Activated gamma-delta T cell treated with Interleukin-2 at 50 U/mL for 16 hours (primary cell): Measurements from ENCODE around the gene ASCC2.
A peak's percentile ranks its signal among the peaks of the same experiment; 100 is the strongest.
"Not testable (repeated sequence)": the region's sequence is repeated elsewhere in the genome, so short reads cannot be mapped to it uniquely, and the experiment has no call there.

Experiments
- DNase-seq: peaks from one replicate; pipeline ENCODE4 v3.0.0-alpha.2; 2020

The ASCC2 gene

GRCh38 chr22:29837741-29838598 lies at the start of gene ASCC2:
TSS of gene ASCC2 (minus strand) at chr22:29838274. CDS start at chr22:29832325, 5,949 bp downstream.
- DNase-seq: peak; percentile 99

DNA sequence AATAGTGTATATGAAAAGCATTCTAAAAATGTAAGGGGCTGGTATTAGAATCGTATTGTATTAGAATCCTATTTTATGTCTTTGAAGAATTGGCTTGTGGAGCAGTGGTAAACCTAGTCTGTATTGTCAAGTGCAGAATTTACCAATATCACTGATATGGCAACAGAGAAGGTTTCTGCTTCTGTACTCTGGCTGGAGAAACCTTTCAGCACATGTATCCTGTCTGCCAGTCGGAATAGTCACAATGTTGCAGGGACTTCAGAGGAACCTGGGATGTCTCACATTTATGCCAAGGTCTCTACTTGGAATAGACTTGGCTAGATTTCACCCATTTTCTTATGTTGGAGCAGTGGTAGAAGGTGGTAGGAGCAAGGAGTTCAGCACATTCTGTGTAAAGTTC lies 49.3 kb upstream of the ASCC2 start:
- no peak for DNase-seq

GRCh38 chr22:29886596-29886995 lies 48.5 kb upstream of the ASCC2 start:
- DNase-seq: no peak

DNA sequence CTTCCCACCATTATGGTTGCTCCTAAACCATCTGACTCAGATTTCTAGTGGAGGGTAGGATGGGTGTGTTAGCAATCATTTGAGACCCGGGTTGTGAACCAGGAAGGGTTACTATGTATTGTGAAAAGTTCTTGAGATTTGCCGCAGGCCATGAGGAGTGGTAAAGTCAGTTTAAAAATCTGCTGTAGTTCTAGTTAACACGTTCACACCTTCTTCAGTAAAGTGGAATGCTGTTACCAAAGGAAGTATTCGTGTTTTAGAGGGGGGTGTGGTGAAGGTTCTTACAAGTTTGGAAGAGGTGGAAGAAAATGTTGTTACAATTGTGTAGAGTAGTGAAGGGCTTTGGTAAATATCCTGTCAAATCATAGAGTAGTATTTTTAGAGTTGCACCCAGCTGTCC lies 47.5 kb upstream of the ASCC2 start:
- DNase-seq: no peak

DNA sequence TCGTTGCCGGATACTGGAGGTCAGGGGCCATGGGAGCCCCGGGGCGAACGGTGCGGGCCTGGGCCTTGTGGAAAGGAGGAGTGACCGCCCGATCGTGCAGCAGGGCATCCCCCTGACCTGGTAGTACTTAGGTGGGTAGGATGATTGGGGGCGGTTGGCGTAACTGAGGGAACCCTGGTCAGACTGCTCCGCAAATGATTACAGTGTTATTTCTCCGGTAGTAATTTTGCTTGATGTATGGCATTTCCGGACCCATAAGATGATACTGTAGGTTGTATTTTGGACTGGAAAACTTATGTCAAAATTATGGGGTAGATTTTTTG lies 45.7 kb upstream of the ASCC2 start:
- no peak for DNase-seq

DNA sequence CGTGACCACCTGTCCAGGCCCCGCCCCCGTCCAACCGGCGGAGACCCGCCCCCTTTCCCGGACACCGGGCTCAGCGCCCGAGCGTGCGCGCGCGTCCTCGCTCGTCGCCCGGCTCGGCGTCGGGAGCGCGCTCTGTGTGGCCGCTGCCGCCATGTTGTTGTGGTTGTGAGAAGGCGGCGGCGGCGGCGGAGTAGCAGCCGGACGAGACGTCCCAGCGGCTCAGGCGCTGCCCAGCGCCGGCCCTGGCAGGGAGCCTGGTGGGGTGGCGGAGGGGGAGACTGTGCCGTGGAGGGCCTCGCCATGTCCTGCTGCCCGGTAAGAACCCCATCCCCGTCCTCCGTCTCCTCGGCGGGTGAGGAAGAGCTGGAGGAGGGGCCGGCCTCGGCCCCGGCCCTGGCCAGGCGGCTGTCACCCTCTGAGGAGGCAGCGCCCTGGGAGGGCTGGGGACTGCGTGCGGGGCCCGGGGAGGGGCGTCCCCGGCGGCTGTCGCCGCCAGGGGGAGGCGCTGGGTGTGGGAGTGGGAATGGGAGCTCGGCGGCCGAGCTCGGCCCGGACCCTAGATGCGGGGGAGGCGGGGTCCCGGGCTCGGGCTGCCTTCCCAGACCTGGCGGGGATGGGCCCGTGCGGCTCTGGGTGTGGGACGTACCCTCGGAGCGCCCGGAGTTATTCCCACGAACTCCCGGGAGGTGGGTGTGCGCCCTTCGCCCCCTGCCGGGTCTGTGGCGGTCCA lies 45.1 kb upstream of the ASCC2 start, which contains the start of gene MTMR3:
Gene MTMR3 (plus strand): TSS at position 130 of the 730 bp plus-strand sequence. CDS start 87,886 bp downstream, outside the sequence.
- peak; percentile 88 for DNase-seq

DNA sequence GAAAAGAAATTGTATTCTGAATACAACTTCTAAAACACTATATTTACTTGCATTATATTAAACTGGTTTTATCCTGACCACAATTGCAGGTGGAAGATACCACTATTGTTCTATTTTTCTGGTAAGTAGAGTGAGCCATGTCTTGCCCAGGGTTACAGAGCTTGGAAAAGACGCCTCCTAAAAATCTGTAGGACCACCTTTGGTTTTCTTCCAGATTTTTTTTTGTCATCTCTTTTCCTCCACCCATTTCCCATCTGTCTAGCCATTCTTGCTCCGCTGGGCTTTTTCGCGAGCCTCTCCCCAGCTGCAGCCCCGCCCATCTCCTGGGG lies 44.6 kb upstream of the ASCC2 start:
- DNase-seq: no peak

DNA sequence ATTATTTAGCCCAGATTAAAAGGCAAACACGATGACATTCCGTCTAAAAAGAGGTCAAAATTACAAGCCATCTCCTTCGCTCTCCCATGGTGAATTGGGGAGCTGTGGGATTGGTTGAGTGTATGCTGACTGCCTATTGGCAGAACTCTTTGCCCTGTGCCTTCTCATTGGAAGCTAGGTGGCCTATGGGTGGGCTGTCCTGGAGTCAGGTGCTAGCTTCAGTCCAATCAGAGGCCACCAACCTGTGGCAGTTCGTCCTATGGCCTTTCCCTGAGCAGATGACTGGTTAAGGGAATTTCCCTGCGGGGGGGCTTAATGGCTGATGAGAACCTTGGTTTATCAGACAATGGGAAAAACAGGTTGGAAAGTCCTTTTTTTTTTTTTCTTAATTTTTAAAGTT lies 41.7 kb upstream of the ASCC2 start:
- DNase-seq: no peak

GRCh38 chr22:29877620-29878019 lies 39.5 kb upstream of the ASCC2 start:
- no peak for DNase-seq

DNA sequence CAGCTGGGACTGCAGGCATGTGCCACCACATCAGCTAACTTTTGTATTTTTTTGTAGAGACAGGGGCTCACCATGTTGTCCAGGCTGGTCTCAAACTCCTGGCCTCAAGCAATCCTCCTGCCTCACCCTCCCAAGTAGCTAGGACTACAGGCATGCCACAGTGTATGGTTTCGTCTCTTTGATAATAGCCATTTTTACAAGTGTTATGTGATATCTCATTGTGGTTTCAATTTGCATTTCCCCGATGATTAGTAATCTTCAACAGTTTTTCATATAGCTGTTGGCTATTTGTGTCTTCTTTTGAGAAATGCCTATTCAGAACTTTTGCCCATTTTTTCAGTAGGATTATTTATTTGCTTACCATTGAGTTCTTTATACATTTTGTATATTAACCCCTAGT lies 35.9 kb upstream of the ASCC2 start:
- no peak for DNase-seq

DNA sequence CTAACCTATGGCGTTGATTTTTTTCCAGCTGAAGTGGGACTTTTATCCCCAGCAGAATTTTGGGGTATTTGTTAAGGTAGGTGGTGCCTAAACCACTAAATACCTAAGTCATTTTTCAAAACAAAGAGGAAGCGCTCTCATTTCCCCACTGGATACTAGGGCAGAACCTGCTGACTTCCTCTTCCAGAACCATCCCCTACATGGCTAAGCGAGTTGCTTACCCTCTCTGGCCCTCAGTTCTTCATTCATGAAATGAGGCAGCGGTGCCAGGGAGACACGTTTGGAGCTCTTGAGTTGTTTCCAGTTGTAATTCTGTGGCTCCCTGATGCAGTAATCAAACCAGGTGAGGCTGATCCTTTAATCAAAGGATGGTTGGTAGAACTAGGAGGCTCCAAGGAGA lies 34.9 kb upstream of the ASCC2 start:
- DNase-seq: no peak

DNA sequence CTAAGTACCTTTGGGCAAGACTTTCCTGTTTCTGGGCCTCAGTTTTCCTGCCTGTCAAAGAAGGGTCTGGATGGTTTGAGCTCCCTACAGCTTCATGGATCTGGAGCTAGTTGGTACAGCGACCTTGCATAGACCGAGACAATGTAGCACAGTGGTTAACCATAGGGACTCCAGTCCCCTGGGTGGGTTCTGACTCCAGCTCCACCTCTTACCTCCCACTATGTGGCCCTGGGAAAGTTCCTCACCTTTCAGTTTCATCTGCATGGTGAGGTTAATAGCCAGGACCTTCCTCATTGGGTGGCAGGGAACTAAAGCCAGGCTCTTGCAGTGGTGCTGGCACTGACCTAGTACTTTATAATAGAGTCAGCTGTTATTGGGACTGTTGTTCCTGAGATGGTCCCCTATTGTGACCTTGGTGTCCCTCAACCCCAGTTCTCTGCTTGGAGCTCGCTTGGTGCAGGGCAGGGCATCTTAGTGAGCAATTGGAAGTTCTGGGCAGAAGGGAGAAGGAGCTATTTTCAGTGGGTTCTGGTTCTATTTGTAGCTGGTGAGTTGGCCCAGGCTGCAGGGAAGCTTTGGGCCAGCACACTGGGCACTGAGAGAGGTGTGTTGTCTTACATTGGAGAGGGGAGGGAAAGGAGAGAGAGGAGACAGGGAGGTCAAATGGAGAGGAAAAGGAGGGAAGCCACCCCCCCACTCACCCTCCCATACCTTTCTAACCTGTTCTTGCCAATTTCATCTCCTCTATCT lies 34.2 kb upstream of the ASCC2 start:
- DNase-seq: no peak

DNA sequence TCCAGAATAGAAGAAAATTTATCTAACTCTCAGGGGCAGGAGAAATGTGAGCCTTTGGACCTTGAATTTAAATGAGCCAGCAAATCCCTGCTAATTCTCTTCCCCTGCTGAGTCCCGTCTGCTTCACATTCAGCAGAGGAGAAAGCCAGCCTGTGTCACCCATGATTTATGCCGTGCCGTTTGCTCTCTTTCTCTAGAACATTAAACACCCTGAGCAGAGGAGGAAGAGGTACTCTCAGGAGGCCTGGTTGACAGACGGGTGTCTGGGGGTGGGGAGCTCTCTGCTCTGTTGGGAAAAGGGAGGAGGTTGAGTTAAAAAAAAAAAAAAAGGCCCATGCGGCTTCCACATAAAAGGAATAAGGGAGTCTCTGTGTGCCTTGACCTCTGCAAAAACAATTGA lies 33.6 kb upstream of the ASCC2 start:
- DNase-seq: no peak

DNA sequence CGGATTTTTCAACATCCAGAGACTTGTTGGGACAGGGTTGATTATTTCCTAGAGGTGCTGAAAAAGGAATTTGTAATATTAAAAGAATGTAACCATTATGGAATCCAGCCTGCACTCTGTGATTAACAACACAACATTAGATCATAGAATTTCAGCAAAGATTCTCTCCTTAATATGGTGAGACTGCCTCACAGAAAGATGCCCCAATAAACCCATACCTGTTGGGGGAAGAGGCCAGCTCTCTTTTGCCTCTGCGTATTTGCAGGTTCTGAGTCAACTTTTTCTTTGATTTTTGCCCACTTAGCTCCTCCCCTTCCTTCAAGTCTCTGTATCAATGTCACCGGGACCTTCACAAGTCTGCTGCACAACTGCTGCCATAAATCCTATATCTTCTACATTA lies 32.5 kb upstream of the ASCC2 start:
- DNase-seq: peak; percentile 5

DNA sequence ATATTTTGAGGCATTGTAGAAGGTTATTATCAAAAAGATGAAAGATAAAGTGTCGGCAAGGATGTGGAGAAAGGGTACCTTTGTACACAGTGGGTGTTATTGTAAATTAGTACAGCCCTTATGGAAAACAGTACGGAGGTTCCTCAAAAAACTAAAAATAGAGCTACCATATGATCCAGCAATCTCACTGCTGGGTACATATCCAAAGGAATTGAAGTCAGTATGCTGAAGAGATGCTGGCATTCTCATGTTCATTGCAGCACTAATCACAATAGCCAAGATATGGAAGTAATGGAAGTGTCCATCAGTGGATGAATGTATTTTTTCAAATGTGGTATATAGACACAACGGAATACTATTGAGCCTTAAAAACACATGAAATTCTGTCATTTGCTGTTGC lies 29.8 kb upstream of the ASCC2 start:
- no peak for DNase-seq

- no peak for DNase-seq
Observed at GRCh38 chr22:29867260-29867659, 29.2 kb upstream of the ASCC2 start.

GRCh38 chr22:29865572-29865971 lies 27.5 kb upstream of the ASCC2 start:
- DNase-seq: not testable (repeated sequence)

DNA sequence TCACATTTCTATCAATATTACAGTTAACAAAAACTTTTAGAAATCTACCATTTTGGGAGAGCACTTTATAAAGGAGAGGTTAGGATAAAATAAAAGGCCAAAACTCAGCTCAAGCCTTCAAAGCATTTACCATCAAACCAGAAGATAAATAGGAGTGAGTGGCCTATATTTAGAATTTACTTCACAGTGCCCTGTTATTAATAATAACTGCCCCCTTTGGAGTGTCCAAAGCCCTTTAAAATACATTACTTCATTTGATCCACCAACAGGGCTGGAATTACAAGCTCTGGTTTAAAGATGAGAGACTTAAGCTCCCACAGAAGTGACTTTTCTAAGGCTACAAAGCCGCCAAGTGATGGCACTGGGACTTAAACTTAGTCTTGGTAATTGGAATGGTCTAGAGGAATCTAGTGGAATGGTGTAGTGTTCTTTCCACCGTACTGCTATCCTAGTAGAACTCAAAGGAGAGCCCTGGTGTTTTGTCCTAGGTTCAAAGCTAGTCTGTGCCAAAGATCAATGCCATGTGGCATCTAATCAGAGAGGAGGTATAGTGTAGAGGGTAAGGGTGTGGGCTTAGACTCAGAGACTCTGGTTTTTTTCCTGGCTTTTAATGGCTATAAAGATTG lies 23.7 kb upstream of the ASCC2 start:
- no peak for DNase-seq

- no peak for DNase-seq
Observed at GRCh38 chr22:29860006-29860766, 22.1 kb upstream of the ASCC2 start.

GRCh38 chr22:29859030-29859429 lies 21.0 kb upstream of the ASCC2 start:
- not testable (repeated sequence) for DNase-seq

- DNase-seq: no peak
Observed at GRCh38 chr22:29856496-29856895, 18.4 kb upstream of the ASCC2 start.

DNA sequence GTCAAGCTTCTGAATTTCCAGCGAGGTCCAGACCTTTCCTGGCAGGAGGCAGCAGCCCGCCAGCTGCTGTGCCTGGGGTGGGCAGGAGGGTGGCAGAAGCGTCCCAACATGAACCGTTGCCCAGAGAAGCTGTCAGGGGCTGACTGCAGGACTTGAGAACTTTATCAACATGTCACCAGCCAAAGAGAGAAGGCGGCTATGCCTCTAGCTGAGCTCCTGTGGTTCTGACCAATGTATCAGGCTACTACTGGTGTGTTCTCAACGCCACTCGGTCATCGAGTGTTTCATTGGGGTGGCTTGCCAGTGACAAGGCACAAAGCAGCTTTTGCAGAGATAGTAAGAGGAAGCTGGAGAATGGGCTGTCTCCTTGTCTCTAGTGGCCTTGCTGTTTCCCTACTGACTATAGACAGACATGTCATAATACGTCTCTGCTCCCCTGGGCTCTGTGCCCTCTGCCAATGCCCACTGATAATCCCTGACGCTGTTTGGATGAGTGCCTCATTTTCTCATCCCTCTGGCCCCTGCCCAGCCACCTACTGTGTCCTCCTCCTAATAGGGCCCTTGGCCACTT lies 17.6 kb upstream of the ASCC2 start:
- no peak for DNase-seq
